HG03159 (cell line): ENCODE measurements around the gene ABI3BP.
"Not testable (repeated sequence)": the region's sequence is repeated elsewhere in the genome, so short reads cannot be mapped to it uniquely, and the experiment has no call there.

Source experiments
- ATAC-seq: cut with Tn5 transposase; IDR thresholded peaks from one replicate; pipeline ENCODE4 v1.9.1; 2021; ENCODE audit warnings: mild to moderate bottlenecking, moderate library complexity; ENCODE audit not compliant: unreplicated experiment

ABI3BP gene

GRCh38 chr3:100954199-100954935, 38.9 kb downstream of the ABI3BP start:
- no peak for ATAC-seq

GRCh38 chr3:100953103-100953502, 40.1 kb downstream of the ABI3BP start:
- no peak for ATAC-seq

DNA sequence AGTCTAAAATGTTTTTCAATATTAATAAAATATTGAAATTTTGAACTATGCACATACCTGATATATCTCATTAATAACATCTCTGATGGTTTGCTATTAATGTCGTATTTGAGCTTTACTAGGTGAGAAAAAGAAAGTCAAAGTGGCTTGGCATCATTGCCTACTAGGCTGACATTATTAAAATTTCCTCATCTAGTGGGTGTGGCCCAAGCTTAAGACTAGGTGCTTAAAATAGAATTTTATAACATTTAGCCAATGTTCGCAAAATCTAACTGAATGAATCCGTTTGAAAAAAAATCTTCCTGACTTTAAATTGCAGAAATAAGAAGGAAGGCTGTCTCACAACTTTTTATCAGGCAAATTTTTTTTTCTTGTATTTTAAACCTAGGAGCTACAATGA, 46.1 kb downstream of the ABI3BP start:
- no peak for ATAC-seq

DNA sequence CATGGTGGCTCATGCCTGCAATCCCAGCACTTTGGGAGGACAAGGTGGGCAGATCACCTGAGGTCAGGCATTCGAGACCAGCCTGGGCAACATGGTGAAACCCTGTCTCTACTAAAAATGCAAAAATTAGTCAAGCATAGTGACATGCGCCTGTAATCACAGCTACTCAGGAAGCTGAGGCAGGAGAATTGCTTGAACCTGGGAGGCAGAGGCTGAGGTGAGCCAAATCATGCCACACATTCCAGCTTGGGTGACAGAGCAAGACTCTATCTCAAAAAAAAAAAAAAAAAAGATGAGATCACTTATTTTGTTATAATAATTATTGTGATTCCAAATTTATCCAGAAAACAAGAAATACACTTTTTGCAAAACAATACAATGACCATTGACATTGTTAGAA, 47.1 kb downstream of the ABI3BP start:
- not testable (repeated sequence) for ATAC-seq

GRCh38 chr3:100941451-100941850, 51.8 kb downstream of the ABI3BP start:
- ATAC-seq, result no peak

- no peak for ATAC-seq
Measured at GRCh38 chr3:100941041-100941440, 52.2 kb downstream of the ABI3BP start.

DNA sequence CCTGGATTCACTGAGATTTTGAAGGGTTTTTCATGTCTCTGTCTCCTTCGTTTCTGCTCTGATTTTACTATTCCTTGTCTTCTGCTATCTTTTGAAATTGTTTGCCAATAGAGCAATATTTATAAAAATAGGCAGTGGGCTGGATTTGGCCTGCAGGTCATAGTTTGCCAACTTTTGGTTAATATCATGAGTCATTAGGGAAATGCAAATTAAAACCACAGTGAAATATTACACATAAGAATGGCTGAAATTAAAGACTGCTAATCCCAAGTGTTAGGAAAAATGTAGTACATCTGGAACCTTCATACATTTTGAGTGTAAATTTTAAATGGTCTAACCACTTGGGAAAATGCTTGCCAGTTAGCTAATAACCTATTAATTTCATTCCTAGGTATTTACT, 56.3 kb downstream of the ABI3BP start:
- no peak for ATAC-seq

DNA sequence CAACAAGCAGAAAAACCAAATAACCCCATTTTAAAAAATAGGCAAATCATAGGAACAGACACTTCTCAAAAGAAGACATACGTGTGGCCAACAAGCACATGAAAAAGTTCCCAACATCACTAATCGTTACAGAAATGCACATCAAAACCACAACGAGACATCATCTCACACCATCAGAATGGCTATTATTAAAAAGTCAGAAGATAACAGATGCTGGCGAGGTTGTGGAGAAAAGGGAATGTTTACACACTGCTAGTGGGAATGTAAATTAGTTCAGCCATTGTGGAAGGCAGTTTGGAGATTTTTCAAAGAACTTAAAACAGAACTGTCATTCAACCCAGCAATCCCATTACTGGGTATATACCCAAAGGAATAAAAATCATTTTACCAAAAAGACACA, 60.7 kb downstream of the ABI3BP start:
- ATAC-seq, result no peak

DNA sequence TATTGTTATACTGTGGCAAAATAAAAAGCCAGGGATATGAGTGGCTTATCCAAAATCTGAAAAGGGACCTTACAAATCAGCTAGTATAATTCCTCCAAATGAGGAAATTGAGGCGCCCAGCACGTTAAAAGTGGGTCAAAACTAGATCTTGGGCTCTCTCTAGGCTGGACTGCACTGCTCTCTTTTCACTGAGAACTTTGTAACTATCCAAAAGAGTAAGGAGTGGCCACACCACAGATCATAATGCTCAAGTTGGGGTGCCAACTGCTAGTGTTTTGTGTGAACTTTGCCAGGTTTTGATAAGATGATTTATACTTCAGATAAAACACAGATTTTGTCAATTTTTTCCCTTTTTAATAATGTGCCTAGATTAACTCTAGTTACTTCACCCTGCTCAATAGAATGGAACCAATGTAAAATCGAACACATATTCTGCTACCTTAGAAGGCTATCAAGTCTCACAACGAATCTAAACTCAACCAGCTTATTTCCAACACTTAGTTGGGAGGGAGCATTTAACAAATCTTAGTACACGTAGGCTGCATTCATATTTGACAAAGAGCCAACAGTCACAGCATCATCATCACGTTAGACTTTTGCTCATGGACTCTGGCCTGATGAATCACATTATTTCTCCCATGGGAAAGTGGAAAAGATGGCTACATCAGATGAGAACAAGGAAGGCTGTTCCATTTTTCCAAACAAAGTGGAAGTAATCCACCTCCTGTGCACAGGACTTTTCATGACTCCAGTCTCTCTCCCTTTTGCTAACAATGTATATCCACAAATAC, 64.4 kb downstream of the ABI3BP start:
- no peak for ATAC-seq

DNA sequence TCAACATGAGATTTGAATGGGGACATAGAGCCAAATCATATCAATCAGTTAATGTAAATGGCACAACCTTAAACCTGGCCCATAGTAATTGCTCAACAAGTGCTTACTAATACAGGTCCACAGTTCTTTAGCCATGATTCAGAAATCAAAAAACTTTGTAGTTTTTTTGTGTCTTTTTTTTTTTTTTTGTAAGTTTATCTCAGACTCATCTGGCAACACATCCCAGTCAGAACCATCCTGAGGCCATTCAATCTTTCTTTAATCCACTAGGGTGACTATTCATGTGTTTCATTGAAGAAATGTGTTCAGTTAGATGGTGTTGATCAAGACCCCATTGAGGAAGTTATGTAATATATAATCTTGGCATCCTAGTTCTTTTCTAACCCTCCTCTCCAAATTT, 65.4 kb downstream of the ABI3BP start:
- ATAC-seq, result no peak

GRCh38 chr3:100915706-100916495, 77.3 kb downstream of the ABI3BP start:
- ATAC-seq, result no peak

GRCh38 chr3:100913870-100914648, 79.2 kb downstream of the ABI3BP start:
- no peak for ATAC-seq

GRCh38 chr3:100912976-100913545, 80.2 kb downstream of the ABI3BP start:
- no peak for ATAC-seq

GRCh38 chr3:100912571-100912970, 80.7 kb downstream of the ABI3BP start:
- ATAC-seq, result no peak

- no peak for ATAC-seq
Measured at GRCh38 chr3:100911956-100912355, 81.3 kb downstream of the ABI3BP start.

- no peak for ATAC-seq
Measured at GRCh38 chr3:100910986-100911385, 82.2 kb downstream of the ABI3BP start.

GRCh38 chr3:100902572-100902971, 90.6 kb downstream of the ABI3BP start:
- ATAC-seq, result no peak

- ATAC-seq, result no peak
Measured at GRCh38 chr3:100900671-100901335, 92.4 kb downstream of the ABI3BP start.

DNA sequence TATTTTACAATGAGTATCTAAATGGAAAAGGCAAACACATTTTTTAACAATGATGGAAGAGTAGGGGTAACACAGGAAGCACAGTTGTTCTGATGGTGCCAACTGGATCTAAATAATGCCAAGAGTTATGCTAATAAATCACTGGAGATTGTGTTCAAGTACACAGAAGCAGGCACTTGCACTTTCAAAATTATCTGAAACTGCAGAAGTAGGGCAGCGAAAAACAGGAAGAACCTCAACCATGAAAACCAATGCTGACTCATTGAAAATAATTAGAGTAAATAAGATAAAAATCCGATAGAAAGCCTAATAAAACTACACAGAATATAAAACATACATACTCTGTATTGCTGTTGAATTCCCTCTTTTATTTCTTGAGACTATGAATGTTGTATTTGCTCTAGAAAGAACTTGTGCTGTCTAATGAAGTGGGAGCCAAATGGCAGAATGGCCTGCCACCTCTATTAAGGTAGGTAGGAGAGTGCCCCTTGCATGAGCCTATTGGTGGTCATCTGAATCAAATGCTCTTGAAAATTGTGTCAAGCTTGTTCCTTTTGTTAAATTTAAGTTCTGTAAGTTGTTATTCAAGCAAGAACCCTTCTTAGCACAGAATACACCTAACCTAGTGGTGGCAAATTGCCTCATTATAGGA, 93.7 kb downstream of the ABI3BP start:
- ATAC-seq, result peak; percentile 85
